ENCODE data around the gene SCAMP4. TPM values are rescaled to one million over a fixed set of nuclear protein-coding genes. Genes with fewer than 3 reads are reported as not detected.

SCAMP4 gene
- polyA plus RNA-seq, 2 of the 4 experiments (the other 2 are of a cell fraction) = 7.6 to 63.0 TPM

GRCh38 chr19:1856698-1857603 lies 48.2 kb upstream of the SCAMP4 start:
- no peaks in the 10 kb centered on the region for H3K9me3 ChIP-seq
- ChIA-PET POLR2A (no interaction called here), CTCF (interaction anchor here (0.6 to 2.9 kb wide), 6 partner anchors 8 to 200 kb away, joined by 3 to 12 read pairs (median 4); no protein-coding TSS in a partner anchor)
- WGBS (ENCODE audit: missing lambda C conversion rate) = 53% methylated on average over 21 of the region's 73 CpGs
- peak overlapping the region; percentile 99 for H3K4me2 ChIP-seq
- TF ChIP-seq ZC3H11A (IDR thresholded peaks at IDR 0.05) (no peak), FOSL2 (IDR thresholded peaks at IDR 0.05) (no peak), FOSL2 (CRISPR knock-in tag; IDR thresholded peaks at IDR 0.05) (peak; percentile 47), GATA3 (IDR thresholded peaks at IDR 0.05; ENCODE audit: borderline replicate concordance) (0 out of 2 replicates have a peak, but pooled peaks have one; percentile 19)
- DNase-seq (ENCODE audit: low read depth in 1 of 2, low spot score in 1 of 2) (peak; percentile 71 to 87), ATAC-seq (peak; percentile 35 to 49), FAIRE-seq (no peak)
- peaks cover 87% of the 10 kb centered on the region for H3K4me1 ChIP-seq
- peak overlapping the region; percentile 35 for H3K4me3 ChIP-seq
- peak overlapping the region; percentile 95 to 100 for H3K27ac ChIP-seq

- Histone ChIP-seq H3K27ac (peak overlapping the region; percentile 95 to 100), H3K4me1 (peaks cover 82% of the 10 kb centered on the region), H3K9me3 (no peaks in the 10 kb centered on the region), H3K4me3 (peak overlapping the region; percentile 35), H3K4me2 (peak overlapping the region; percentile 99)
- ChIA-PET CTCF (interaction anchor here (0.9 to 2.9 kb wide), 4 partner anchors 9 to 206 kb away, joined by 3 to 12 read pairs (median 7); no protein-coding TSS in a partner anchor), POLR2A (no interaction called here)
- FAIRE-seq (no peak), ATAC-seq (no peak), DNase-seq (ENCODE audit: low read depth in 1 of 2, low spot score in 1 of 2) (no peak)
- WGBS (ENCODE audit: missing lambda C conversion rate) = 26% methylated on average over 12 of the region's 16 CpGs
- TF ChIP-seq GATA3 (IDR thresholded peaks at IDR 0.05; ENCODE audit: borderline replicate concordance) = 0 out of 2 replicates have a peak, but pooled peaks have one; percentile 6
- TF ChIP-seq HMGXB4 (CRISPR knock-in tag; IDR thresholded peaks at IDR 0.05; ENCODE audit: borderline replicate concordance) = no peak
- no peak for TF ChIP-seq SMC3 (IDR thresholded peaks at IDR 0.05)
- TF ChIP-seq POLR2AphosphoS2 (conservative IDR thresholded peaks at IDR 0.05; ENCODE audit: low read length) = no peak
- TF ChIP-seq ATOH8 (CRISPR knock-in tag; IDR thresholded peaks at IDR 0.05; ENCODE audit: low read depth) = no peak
- TF ChIP-seq RARB (CRISPR knock-in tag; IDR thresholded peaks at IDR 0.05) = no peak
These were observed 47.4 kb upstream of the SCAMP4 start for GRCh38 chr19:1857648-1858326.

GRCh38 chr19:1858412-1859081 lies 46.7 kb upstream of the SCAMP4 start:
- Histone ChIP-seq H3K9me3 (no peaks in the 10 kb centered on the region), H3K4me2 (peak overlapping the region; percentile 99), H3K27ac (peak overlapping the region; percentile 99 to 100), H3K4me1 (peaks cover 75% of the 10 kb centered on the region), H3K4me3 (no peak overlapping the region)
- ChIA-PET CTCF (interaction anchor here (0.6 to 2.9 kb wide), 5 partner anchors 9 to 207 kb away, joined by 3 to 12 read pairs (median 3); no protein-coding TSS in a partner anchor), POLR2A (no interaction called here)
- FAIRE-seq (no peak), ATAC-seq (no peak), DNase-seq (ENCODE audit: low read depth in 1 of 2, low spot score in 1 of 2) (no peak)
- no peak for TF ChIP-seq HMGXB4 (CRISPR knock-in tag; IDR thresholded peaks at IDR 0.05; ENCODE audit: borderline replicate concordance)
- TF ChIP-seq ELK1 (IDR thresholded peaks at IDR 0.05; ENCODE audit: low read depth, low read length) = no peak
- TF ChIP-seq EHMT2 (IDR thresholded peaks at IDR 0.05; ENCODE audit: low read depth) = no peak
- TF ChIP-seq EHF (CRISPR knock-in tag; IDR thresholded peaks at IDR 0.05) = no peak
- no peak for TF ChIP-seq HEYL (CRISPR knock-in tag; IDR thresholded peaks at IDR 0.05)
- no peak for TF ChIP-seq HES2 (IDR thresholded peaks at IDR 0.05)
- no peak for TF ChIP-seq NFE2L2 (conservative IDR thresholded peaks at IDR 0.05; ENCODE audit: low read length)
- TF ChIP-seq CHD2 (IDR thresholded peaks at IDR 0.05; ENCODE audit: low read length, partially characterized antibody) = no peak
- TF ChIP-seq RARB (CRISPR knock-in tag; IDR thresholded peaks at IDR 0.05) = no peak
- WGBS (ENCODE audit: missing lambda C conversion rate) = 55% methylated on average over 6 of the region's 10 CpGs

Data from A549 (cell line).